Gastrocnemius medialis (tissue), 4 donors: Measurements from ENCODE around the gene CASP3.

ENCODE experiments used
- POLR2A ChIP-seq, 2 donors: fragments of 450-650 bp; IDR thresholded peaks; one replicate each; pipeline ENCODE4 v1.6.1; 2017; ENCODE audit warnings: antibody characterized with exemption in 2 of 2, mild to moderate bottlenecking in 2 of 2, moderate library complexity in 2 of 2
- TF ChIP-seq, protein P1 (sequence below), 5 experiments: fragments of 450-650 bp in 3 of 5; fragments of 200-600 bp in 2 of 5; sonication (generic) in 2 of 5; IDR thresholded peaks in 4 of 5; conservative IDR thresholded peaks in 1 of 5; 1 replicate in 4 of 5; 2 replicates in 1 of 5; pipeline ENCODE4 v1.5.1; 2016 to 2019; ENCODE audit warnings: antibody characterized with exemption in 5 of 5, mild to moderate bottlenecking in 3 of 5, moderate library complexity in 3 of 5

DNA sequence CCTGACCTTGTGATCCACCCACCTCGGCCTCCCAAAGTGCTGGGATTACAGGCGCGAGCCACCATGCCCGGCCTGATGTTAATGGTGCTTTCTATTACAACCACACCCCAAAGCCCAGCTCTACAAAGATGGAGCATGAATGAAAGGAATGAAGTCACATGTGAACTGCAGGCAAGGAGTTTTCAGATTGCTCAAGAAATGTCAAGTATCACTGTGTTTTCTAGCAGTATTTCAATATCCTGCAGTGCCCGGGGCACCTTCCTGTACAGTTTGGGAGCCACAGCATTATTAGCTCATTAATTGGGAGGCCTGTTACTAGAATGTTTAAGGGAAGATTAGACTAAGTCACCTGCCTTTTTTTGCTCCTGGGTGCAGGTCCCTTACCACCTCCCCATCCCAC, 40.4 kb upstream of the CASP3 start:
- TF ChIP-seq POLR2A (IDR thresholded peaks at IDR 0.05): no peak
- TF ChIP-seq, protein P1, sequence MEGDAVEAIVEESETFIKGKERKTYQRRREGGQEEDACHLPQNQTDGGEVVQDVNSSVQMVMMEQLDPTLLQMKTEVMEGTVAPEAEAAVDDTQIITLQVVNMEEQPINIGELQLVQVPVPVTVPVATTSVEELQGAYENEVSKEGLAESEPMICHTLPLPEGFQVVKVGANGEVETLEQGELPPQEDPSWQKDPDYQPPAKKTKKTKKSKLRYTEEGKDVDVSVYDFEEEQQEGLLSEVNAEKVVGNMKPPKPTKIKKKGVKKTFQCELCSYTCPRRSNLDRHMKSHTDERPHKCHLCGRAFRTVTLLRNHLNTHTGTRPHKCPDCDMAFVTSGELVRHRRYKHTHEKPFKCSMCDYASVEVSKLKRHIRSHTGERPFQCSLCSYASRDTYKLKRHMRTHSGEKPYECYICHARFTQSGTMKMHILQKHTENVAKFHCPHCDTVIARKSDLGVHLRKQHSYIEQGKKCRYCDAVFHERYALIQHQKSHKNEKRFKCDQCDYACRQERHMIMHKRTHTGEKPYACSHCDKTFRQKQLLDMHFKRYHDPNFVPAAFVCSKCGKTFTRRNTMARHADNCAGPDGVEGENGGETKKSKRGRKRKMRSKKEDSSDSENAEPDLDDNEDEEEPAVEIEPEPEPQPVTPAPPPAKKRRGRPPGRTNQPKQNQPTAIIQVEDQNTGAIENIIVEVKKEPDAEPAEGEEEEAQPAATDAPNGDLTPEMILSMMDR (IDR thresholded peaks at IDR 0.05 in 4 of 5, conservative IDR thresholded peaks at IDR 0.05 in 1 of 5): no peak
